Stimulated activated naive CD8-positive, alpha-beta T cell treated with anti-CD3 and anti-CD28 coated beads, Interleukin-15, Interleukin-2, amounts not matched to agents 100 ng/mL and 50 ng/mL, for 24 hours (primary cell): Measurements from ENCODE around the gene OR2S2.
"Not testable (repeated sequence)": the region's sequence is repeated elsewhere in the genome, so short reads cannot be mapped to it uniquely, and the experiment has no call there.

Experiments
- H3K27ac Mint-ChIP-seq: one replicate; pipeline ENCODE4 v1.8.0; 2021; ENCODE audit warnings: mild to moderate bottlenecking, mixed read lengths
- H3K27me3 Mint-ChIP-seq: one replicate; pipeline ENCODE4 v1.8.0; 2021; ENCODE audit warnings: mixed read lengths
- H3K36me3 Mint-ChIP-seq: one replicate; pipeline ENCODE4 v1.8.0; 2021; ENCODE audit warnings: low read depth, mixed read lengths
- H3K4me1 Mint-ChIP-seq: one replicate; pipeline ENCODE4 v1.8.0; 2021; ENCODE audit warnings: low read depth, mixed read lengths
- H3K4me3 Mint-ChIP-seq: one replicate; pipeline ENCODE4 v1.8.0; 2021; ENCODE audit warnings: mild to moderate bottlenecking, mixed read lengths
- H3K9me3 Mint-ChIP-seq: one replicate; pipeline ENCODE4 v1.8.0; 2021; ENCODE audit warnings: mixed read lengths

OR2S2 gene

GRCh38 chr9:35945341-35946018, 12.5 kb downstream of the OR2S2 start:
- H3K4me3 Mint-ChIP-seq = no peak overlapping the region

GRCh38 chr9:35944841-35945240, 13.1 kb downstream of the OR2S2 start:
- no peaks in the 10 kb centered on the region for H3K9me3 Mint-ChIP-seq
- peaks cover 29% of the 10 kb centered on the region for H3K4me1 Mint-ChIP-seq
- no peaks in the 10 kb centered on the region for H3K36me3 Mint-ChIP-seq
- H3K27me3 Mint-ChIP-seq = no peaks in the 10 kb centered on the region
- H3K4me3 Mint-ChIP-seq = no peak overlapping the region
- H3K27ac Mint-ChIP-seq = no peak overlapping the region

More at GRCh38 chr9:35945341-35946018, 12.5 kb downstream of the OR2S2 start:
- H3K27me3 Mint-ChIP-seq = no peaks in the 10 kb centered on the region
- peaks cover 22% of the 10 kb centered on the region for H3K4me1 Mint-ChIP-seq
- no peaks in the 10 kb centered on the region for H3K9me3 Mint-ChIP-seq
- H3K36me3 Mint-ChIP-seq = no peaks in the 10 kb centered on the region
- no peak overlapping the region for H3K27ac Mint-ChIP-seq

- Mint-ChIP-seq H3K36me3 (no peaks in the 10 kb centered on the region), H3K4me3 (no peak overlapping the region), H3K27me3 (no peaks in the 10 kb centered on the region), H3K27ac (no peak overlapping the region), H3K4me1 (peaks cover 35% of the 10 kb centered on the region), H3K9me3 (no peaks in the 10 kb centered on the region)
These were observed 13.8 kb downstream of the OR2S2 start for GRCh38 chr9:35944173-35944572.

GRCh38 chr9:35942286-35942685, 15.7 kb downstream of the OR2S2 start:
- H3K27me3 Mint-ChIP-seq = no peaks in the 10 kb centered on the region
- H3K4me3 Mint-ChIP-seq = no peak overlapping the region
- H3K36me3 Mint-ChIP-seq = no peaks in the 10 kb centered on the region
- peaks cover 51% of the 10 kb centered on the region for H3K4me1 Mint-ChIP-seq
- peaks cover 2% of the 10 kb centered on the region for H3K9me3 Mint-ChIP-seq
- H3K27ac Mint-ChIP-seq = no peak overlapping the region

- Mint-ChIP-seq H3K27ac (peak overlapping the region; percentile 67), H3K4me1 (peaks cover 53% of the 10 kb centered on the region), H3K9me3 (peaks cover 6% of the 10 kb centered on the region), H3K4me3 (peak overlapping the region; percentile 49), H3K27me3 (no peaks in the 10 kb centered on the region), H3K36me3 (no peaks in the 10 kb centered on the region)
These were observed 17.2 kb downstream of the OR2S2 start for GRCh38 chr9:35940458-35941407.

- H3K4me3 Mint-ChIP-seq = no peak overlapping the region
- peaks cover 46% of the 10 kb centered on the region for H3K4me1 Mint-ChIP-seq
- no peaks in the 10 kb centered on the region for H3K27me3 Mint-ChIP-seq
- no peak overlapping the region for H3K27ac Mint-ChIP-seq
- H3K9me3 Mint-ChIP-seq = peaks cover 6% of the 10 kb centered on the region
- H3K36me3 Mint-ChIP-seq = no peaks in the 10 kb centered on the region
These were observed 18.2 kb downstream of the OR2S2 start for GRCh38 chr9:35939679-35940250.

- Mint-ChIP-seq H3K4me3 (no peak overlapping the region), H3K27ac (no peak overlapping the region), H3K9me3 (peaks cover 6% of the 10 kb centered on the region), H3K36me3 (no peaks in the 10 kb centered on the region), H3K27me3 (no peaks in the 10 kb centered on the region), H3K4me1 (peaks cover 49% of the 10 kb centered on the region)
These were observed 19.2 kb downstream of the OR2S2 start for GRCh38 chr9:35938474-35939356.

- Mint-ChIP-seq H3K27me3 (no peaks in the 10 kb centered on the region), H3K27ac (no peak overlapping the region), H3K4me1 (peaks cover 61% of the 10 kb centered on the region), H3K4me3 (no peak overlapping the region), H3K9me3 (peaks cover 6% of the 10 kb centered on the region), H3K36me3 (no peaks in the 10 kb centered on the region)
These were observed 20.7 kb downstream of the OR2S2 start for GRCh38 chr9:35937227-35937626.

- Mint-ChIP-seq H3K27ac (no peak overlapping the region), H3K4me3 (no peak overlapping the region), H3K36me3 (no peaks in the 10 kb centered on the region), H3K9me3 (peaks cover 6% of the 10 kb centered on the region), H3K4me1 (peaks cover 52% of the 10 kb centered on the region), H3K27me3 (no peaks in the 10 kb centered on the region)
These were observed 22.0 kb downstream of the OR2S2 start for GRCh38 chr9:35935755-35936509.

- Mint-ChIP-seq H3K4me1 (peaks cover 45% of the 10 kb centered on the region), H3K36me3 (no peaks in the 10 kb centered on the region), H3K9me3 (peaks cover 6% of the 10 kb centered on the region), H3K4me3 (no peak overlapping the region), H3K27ac (no peak overlapping the region), H3K27me3 (no peaks in the 10 kb centered on the region)
These were observed 22.7 kb downstream of the OR2S2 start for GRCh38 chr9:35935261-35935660.

GRCh38 chr9:35934069-35934468, 23.9 kb downstream of the OR2S2 start:
- H3K27me3 Mint-ChIP-seq, H3K9me3 Mint-ChIP-seq, H3K36me3 Mint-ChIP-seq, H3K27ac Mint-ChIP-seq, H3K4me3 Mint-ChIP-seq: not testable (repeated sequence)
- H3K4me1 Mint-ChIP-seq = peaks cover 33% of the 10 kb centered on the region

GRCh38 chr9:35933550-35934067, 24.3 kb downstream of the OR2S2 start:
- no peaks in the 10 kb centered on the region for H3K36me3 Mint-ChIP-seq
- peaks cover 28% of the 10 kb centered on the region for H3K4me1 Mint-ChIP-seq
- no peak overlapping the region for H3K4me3 Mint-ChIP-seq
- peaks cover 6% of the 10 kb centered on the region for H3K9me3 Mint-ChIP-seq
- no peak overlapping the region for H3K27ac Mint-ChIP-seq
- no peaks in the 10 kb centered on the region for H3K27me3 Mint-ChIP-seq

GRCh38 chr9:35932735-35933134, 25.2 kb downstream of the OR2S2 start:
- Mint-ChIP-seq H3K4me3 (no peak overlapping the region), H3K27ac (no peak overlapping the region)

GRCh38 chr9:35930989-35931388, 27.0 kb downstream of the OR2S2 start:
- Mint-ChIP-seq H3K36me3 (no peaks in the 10 kb centered on the region), H3K27ac (no peak overlapping the region), H3K27me3 (no peaks in the 10 kb centered on the region), H3K4me1 (peaks cover 15% of the 10 kb centered on the region), H3K4me3 (no peak overlapping the region), H3K9me3 (no peaks in the 10 kb centered on the region)

More at GRCh38 chr9:35932735-35933134, 25.2 kb downstream of the OR2S2 start:
- Mint-ChIP-seq H3K36me3 (no peaks in the 10 kb centered on the region), H3K27me3 (no peaks in the 10 kb centered on the region), H3K4me1 (peaks cover 21% of the 10 kb centered on the region), H3K9me3 (peaks cover 6% of the 10 kb centered on the region)
